SK-N-SH treated with all-trans-retinoic acid at 6 μM for 48 hours (cell line): Measurements from ENCODE around the gene FRMD4A.

ENCODE experiments used
- ISL1 ChIP-seq: fragments of 250-450 bp; sonication (Bioruptor Pico); IDR thresholded peaks from 2 replicates; pipeline ENCODE4 v2.1.2; 2022; ENCODE audit warnings: mild to moderate bottlenecking, moderate library complexity
- TSHZ2 ChIP-seq: fragments of 250-450 bp; sonication (Bioruptor Pico); IDR thresholded peaks from 2 replicates; pipeline ENCODE4 v1.5.0; 2020; ENCODE audit warnings: mild to moderate bottlenecking, moderate library complexity

DNA sequence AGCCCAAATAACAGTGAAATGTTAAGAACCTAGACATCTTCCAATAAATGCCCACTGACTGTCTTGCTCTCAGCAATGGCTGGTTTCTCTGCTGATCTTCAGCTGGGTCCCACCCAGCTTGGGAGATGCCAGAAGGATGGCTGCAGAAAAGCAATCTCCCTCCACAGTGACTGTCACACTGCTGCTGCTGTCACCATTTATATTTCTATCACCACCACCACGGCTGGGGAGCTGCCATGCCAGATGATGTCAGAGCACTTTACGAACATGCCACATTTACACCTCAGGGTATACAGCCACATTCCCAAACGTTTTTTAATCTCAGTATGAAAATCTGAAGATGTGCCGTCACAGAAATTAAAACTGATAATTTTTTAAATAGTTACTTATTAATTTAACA is 29.8 kb upstream of the FRMD4A start:
- no peak for TF ChIP-seq TSHZ2 (CRISPR knock-in tag)
- TF ChIP-seq ISL1 (CRISPR knock-in tag): no peak
